GM23338 (cell line): ENCODE results near the gene RAB44. TPM values are rescaled to one million over a fixed set of nuclear protein-coding genes. Genes with fewer than 3 reads are reported as not detected.

Source experiments
- ATAC-seq: fragments of 200-7000 bp; cut with Tn5 transposase; 3 replicates; pipeline ENCODE4 v1.9.1; 2020
- DNase-seq: peaks from one replicate; pipeline ENCODE4 v3.0.0-alpha.2; 2015; ENCODE audit warnings: low spot score
- H2AFZ ChIP-seq: fragments of 200-600 bp; sonication (generic); 2 replicates; pipeline ENCODE4 v1.8.0; 2016; ENCODE audit warnings: antibody characterized with exemption, mild to moderate bottlenecking, moderate library complexity
- H3F3A ChIP-seq: fragments of 200-600 bp; sonication (generic); replicated peaks from 2 replicates; pipeline ENCODE4 v1.8.0; 2017; ENCODE audit warnings: antibody characterized with exemption, mixed run types, low read depth
- H3K27ac ChIP-seq: fragments of 200-600 bp; sonication (generic); 2 replicates; pipeline ENCODE4 v1.6.1; 2016; ENCODE audit warnings: low read depth
- H3K27me3 ChIP-seq: fragments of 200-600 bp; sonication (generic); 2 replicates; pipeline ENCODE4 v1.8.0; 2016; ENCODE audit warnings: mild to moderate bottlenecking, mixed run types, moderate library complexity; ENCODE audit not compliant: insufficient read depth
- H3K36me3 ChIP-seq: fragments of 200-600 bp; sonication (generic); 2 replicates; pipeline ENCODE4 v1.8.0; 2016; ENCODE audit warnings: mild to moderate bottlenecking; ENCODE audit not compliant: insufficient read depth
- H3K4me1 ChIP-seq: fragments of 200-600 bp; sonication (generic); 2 replicates; pipeline ENCODE4 v1.8.0; 2016; ENCODE audit warnings: mild to moderate bottlenecking, moderate library complexity; ENCODE audit not compliant: insufficient read depth
- H3K4me2 ChIP-seq: fragments of 200-600 bp; sonication (generic); 2 replicates; pipeline ENCODE4 v1.7.1; 2017; ENCODE audit warnings: mixed run types
- H3K4me3 ChIP-seq: fragments of 200-600 bp; sonication (generic); 2 replicates; pipeline ENCODE4 v1.6.1; 2016; ENCODE audit warnings: mixed run types
- H3K79me2 ChIP-seq: fragments of 200-600 bp; sonication (generic); replicated peaks from 2 replicates; pipeline ENCODE4 v1.8.0; 2017; ENCODE audit warnings: mild to moderate bottlenecking; ENCODE audit not compliant: insufficient read depth
- H3K9me2 ChIP-seq: fragments of 200-600 bp; sonication (generic); 2 replicates; pipeline ENCODE4 v1.8.0; 2017; ENCODE audit not compliant: insufficient read depth
- H4K20me1 ChIP-seq: fragments of 200-600 bp; sonication (generic); replicated peaks from 2 replicates; pipeline ENCODE4 v1.8.0; 2017; ENCODE audit warnings: mild to moderate bottlenecking; ENCODE audit not compliant: insufficient read depth
- H3K27ac Mint-ChIP-seq: 2 replicates; pipeline ENCODE4 v1.8.0; 2020; ENCODE audit warnings: inconsistent platforms, mild to moderate bottlenecking, moderate library complexity, mixed read lengths
- H3K27me3 Mint-ChIP-seq: 3 replicates; pipeline ENCODE4 v1.8.0; 2022; ENCODE audit warnings: low read depth, mild to moderate bottlenecking, moderate library complexity, mixed read lengths, inconsistent platforms; ENCODE audit not compliant: insufficient read depth, poor library complexity
- H3K36me3 Mint-ChIP-seq: 3 replicates; pipeline ENCODE4 v1.8.0; 2021; ENCODE audit warnings: low read depth, mild to moderate bottlenecking, inconsistent platforms, moderate library complexity, mixed read lengths
- H3K4me1 Mint-ChIP-seq: 3 replicates; pipeline ENCODE4 v1.8.0; 2020; ENCODE audit warnings: mild to moderate bottlenecking, inconsistent platforms, mixed read lengths
- H3K4me3 Mint-ChIP-seq: 3 replicates; pipeline ENCODE4 v1.8.0; 2021; ENCODE audit warnings: moderate library complexity, mild to moderate bottlenecking, inconsistent platforms, mixed read lengths
- H3K9me3 Mint-ChIP-seq: 3 replicates; pipeline ENCODE4 v1.8.0; 2020; ENCODE audit warnings: moderate library complexity, mild to moderate bottlenecking, inconsistent platforms, mixed read lengths
- CTCF ChIP-seq, 2 experiments: fragments of 200-600 bp in 1 of 2; sonication (generic) in 1 of 2; conservative IDR thresholded peaks; 2 replicates each; pipeline versions ENCODE4 v1.5.1 to v1.6.1; 2016 to 2017; ENCODE audit warnings: antibody characterized with exemption in 2 of 2, low read depth in 2 of 2, mild to moderate bottlenecking in 2 of 2, moderate library complexity in 1 of 2
- ETS1 ChIP-seq: IDR thresholded peaks from 2 replicates; pipeline ENCODE4 v1.6.1; 2016; ENCODE audit warnings: antibody characterized with exemption
- JUNB ChIP-seq: IDR thresholded peaks from one replicate; pipeline ENCODE4 v1.6.1; 2016; ENCODE audit warnings: antibody characterized with exemption; ENCODE audit not compliant: unreplicated experiment
- POLR2AphosphoS5 ChIP-seq: IDR thresholded peaks from 2 replicates; pipeline ENCODE4 v1.6.1; 2016; ENCODE audit warnings: antibody characterized with exemption, low read depth
- REST ChIP-seq: IDR thresholded peaks from one replicate; pipeline ENCODE4 v1.6.1; 2018; ENCODE audit warnings: antibody characterized with exemption; ENCODE audit not compliant: unreplicated experiment
- STAT1 ChIP-seq: IDR thresholded peaks from one replicate; pipeline ENCODE4 v1.6.1; 2016; ENCODE audit warnings: antibody characterized with exemption; ENCODE audit not compliant: unreplicated experiment
- ZNF114 ChIP-seq: fragments of 250-450 bp; sonication (Bioruptor Pico); IDR thresholded peaks from 2 replicates; pipeline ENCODE4 v1.5.0; 2020; ENCODE audit warnings: mild to moderate bottlenecking, moderate library complexity
- polyA plus RNA-seq: library from polyadenylated mRNA; unstranded; fragments of >200 nt; fragmentation: Nextera tagmentation; extraction: Ambion mirVana; gene quantifications from 2 replicates; pipeline ENCODE4 v1.2.1, GENCODE V29; 2016
- total RNA-seq: library from RNA; depleted of rRNA; stranded (reverse); fragments of >200 nt; shearing (Covaris generic); gene quantifications from 2 replicates; pipeline ENCODE4 v1.2.3, GENCODE V29; 2014

RAB44 gene
- total and polyA plus RNA-seq, 2 experiments from 2014 or later, result not detected

- no peaks in the 10 kb centered on the region; the same call in 1 of the 2 replicates for H4K20me1 ChIP-seq
- Mint-ChIP-seq H3K4me3 (no peak overlapping the region), H3K9me3 (no peaks in the 10 kb centered on the region), H3K27ac (no peak overlapping the region), H3K27me3 (peaks cover 4% of the 10 kb centered on the region), H3K4me1 (peaks cover 2% of the 10 kb centered on the region; the same call in 2 of the 3 replicates), H3K36me3 (peaks cover 5% of the 10 kb centered on the region; the same call in 2 of the 3 replicates)
- H3K79me2 ChIP-seq, result no peaks in the 10 kb centered on the region
- no peak overlapping the region for H2AFZ ChIP-seq
- H3K4me1 ChIP-seq, result no peaks in the 10 kb centered on the region
- H3K36me3 ChIP-seq, result peaks cover 7% of the 10 kb centered on the region; the same call in 1 of the 2 replicates
- no peaks in the 10 kb centered on the region for H3K9me2 ChIP-seq
- ATAC-seq (no peak), DNase-seq (no peak)
- no peak overlapping the region for H3K27ac ChIP-seq
- no peak overlapping the region for H3K4me3 ChIP-seq
- H3F3A ChIP-seq, result no peaks in the 10 kb centered on the region
- no peaks in the 10 kb centered on the region for H3K27me3 ChIP-seq
- no peak overlapping the region for H3K4me2 ChIP-seq
- TF ChIP-seq JUNB, result no peak
These were observed 6.0 kb upstream of the RAB44 start for GRCh38 chr6:36691612-36692011.

- H3K36me3 Mint-ChIP-seq, result no peaks in the 10 kb centered on the region
These were observed 5.4 kb upstream of the RAB44 start for GRCh38 chr6:36692220-36692619.

More at GRCh38 chr6:36692220-36692619, 5.4 kb upstream of the RAB44 start:
- TF ChIP-seq ZNF114 (CRISPR knock-in tag) (no peak), ETS1 (no peak), REST (no peak), CTCF (conservative IDR thresholded peaks at IDR 0.05; ENCODE audit: low read depth in 2 of 2) (no peak), STAT1 (no peak), POLR2AphosphoS5 (no peak)
- no peaks in the 10 kb centered on the region for H3K27me3 ChIP-seq
- no peak for ATAC-seq
- H3F3A ChIP-seq, result no peaks in the 10 kb centered on the region
- H2AFZ ChIP-seq, result peak overlapping the region; percentile 3; the same call in 1 of the 2 replicates
- H3K27ac ChIP-seq, result no peak overlapping the region
- DNase-seq, result no peak
- no peaks in the 10 kb centered on the region for H3K9me2 ChIP-seq
- no peaks in the 10 kb centered on the region for H3K79me2 ChIP-seq
- no peak overlapping the region for H3K4me3 ChIP-seq
- no peak overlapping the region for H3K4me3 Mint-ChIP-seq
- H3K9me3 Mint-ChIP-seq, result no peaks in the 10 kb centered on the region
- H3K27ac Mint-ChIP-seq, result no peak overlapping the region
- H3K4me1 ChIP-seq, result no peaks in the 10 kb centered on the region
- peaks cover 4% of the 10 kb centered on the region for H3K27me3 Mint-ChIP-seq
- H3K4me1 Mint-ChIP-seq, result peaks cover 2% of the 10 kb centered on the region; the same call in 2 of the 3 replicates
- no peak overlapping the region for H3K4me2 ChIP-seq
- H4K20me1 ChIP-seq, result no peaks in the 10 kb centered on the region; the same call in 1 of the 2 replicates
- H3K36me3 ChIP-seq, result peaks cover 5% of the 10 kb centered on the region; the same call in 1 of the 2 replicates
